Left cardiac atrium (tissue), 4 donors: ENCODE results near the gene STUM. TPM values are rescaled to one million over a fixed set of nuclear protein-coding genes. Genes with fewer than 3 reads are reported as not detected.
"Not testable (repeated sequence)": the region's sequence is repeated elsewhere in the genome, so short reads cannot be mapped to it uniquely, and the experiment has no call there.

Experiments
- ATAC-seq, 2 donors: fragments of 200-7000 bp; cut with Tn5 transposase; one replicate each; pipeline ENCODE4 v1.9.1; 2020; ENCODE audit warnings: mild to moderate bottlenecking in 2 of 2, moderate library complexity in 2 of 2
- DNase-seq: peaks from one replicate; pipeline ENCODE4 v3.0.0-alpha.2; 2020
- intact Hi-C, 2 donors: fragments of 100-400 bp; cut with DNase I; formaldehyde crosslinking; loops; one replicate each; pipeline versions ENCODE4 v1.14.1 to v1.15.1; 2022 to 2023
- long read RNA-seq: library from polyadenylated mRNA; unstranded; transcript quantifications from one replicate; pipeline ENCODE4 v2.0.0, GENCODE V29; 2021
- total RNA-seq, 2 donors: library from RNA; stranded (reverse); fragmentation: NEBNext Ultra II Directional; extraction: Animal tissue kit (Norgen Biotek cat#: 25700); gene quantifications; one replicate each; pipeline ENCODE4 v1.2.1, GENCODE V29; 2021
- donor health status: DM: no; HTN: yes; CAD: no.
- donor health status: DM: no; HTN: yes; CAD: no; lungs with severe emphysema.
- donor health status: DM: yes; HTN: yes; CAD: no.
- donor health status: Dilated cardiomyopathy.

The STUM gene
- total RNA-seq = 1 to 10 TPM in 1 of 2 donors, under 1 TPM in 1; 0.42 to 1.5 TPM
- long read RNA-seq, partial matches to known transcripts = 0 of 1 reads
- long read RNA-seq, other reads (novel, unspliced or antisense) = 1 of 1 reads

- intact Hi-C loops = no loop called here
- ATAC-seq (peak; percentile 77 to 81), DNase-seq (peak; percentile 44)
Observed at GRCh38 chr1:226548256-226549093, at the start of gene STUM. Gene STUM (plus strand): TSS chr1:226548764. CDS start chr1:226548905, 141 bp downstream.

- intact Hi-C loops = not testable (repeated sequence)
Observed at GRCh38 chr1:226499699-226500098, 48.9 kb upstream of the STUM start.

GRCh38 chr1:226506021-226506420 lies 42.5 kb upstream of the STUM start:
- intact Hi-C loops = no loop called here
- no peak for ATAC-seq
- DNase-seq = no peak

More at GRCh38 chr1:226499699-226500098, 48.9 kb upstream of the STUM start:
- DNase-seq, ATAC-seq: not testable (repeated sequence)

GRCh38 chr1:226506921-226507320 lies 41.6 kb upstream of the STUM start:
- intact Hi-C loops = no loop called here
- ATAC-seq = no peak

GRCh38 chr1:226510453-226510852 lies 38.1 kb upstream of the STUM start:
- intact Hi-C loops = no loop called here
- ATAC-seq (peak in 1 of 2 donors; percentile 87), DNase-seq (no peak)

More at GRCh38 chr1:226506921-226507320, 41.6 kb upstream of the STUM start:
- DNase-seq = no peak

- intact Hi-C loops = no loop called here
- ATAC-seq (no peak), DNase-seq (no peak)
Observed at GRCh38 chr1:226511296-226511695, 37.3 kb upstream of the STUM start.

GRCh38 chr1:226512076-226512728 lies 36.4 kb upstream of the STUM start:
- ATAC-seq (no peak), DNase-seq (no peak)
- intact Hi-C loops = no loop called here

- DNase-seq (no peak), ATAC-seq (no peak)
- intact Hi-C loops = no loop called here
Observed at GRCh38 chr1:226518375-226518774, 30.2 kb upstream of the STUM start.

- ATAC-seq = no peak
- intact Hi-C loops = no loop called here
- DNase-seq = no peak
Observed at GRCh38 chr1:226519135-226519534, 29.4 kb upstream of the STUM start.

- intact Hi-C loops = no loop called here
- ATAC-seq (peak; percentile 37 to 50), DNase-seq (no peak)
Observed at GRCh38 chr1:226519716-226520598, 28.6 kb upstream of the STUM start.

GRCh38 chr1:226520640-226521355 lies 27.8 kb upstream of the STUM start:
- no peak for ATAC-seq
- no peak for DNase-seq
- intact Hi-C loops = no loop called here

GRCh38 chr1:226523646-226524406 lies 24.7 kb upstream of the STUM start:
- DNase-seq = no peak
- ATAC-seq = no peak
- intact Hi-C loops = no loop called here

GRCh38 chr1:226524547-226524946 lies 24.0 kb upstream of the STUM start:
- intact Hi-C loops = no loop called here
- ATAC-seq (no peak), DNase-seq (no peak)

- ATAC-seq = no peak
- intact Hi-C loops = no loop called here
Observed at GRCh38 chr1:226525750-226526149, 22.8 kb upstream of the STUM start.

GRCh38 chr1:226526801-226527595 lies 21.6 kb upstream of the STUM start:
- intact Hi-C loops = no loop called here
- DNase-seq (peak; percentile 43), ATAC-seq (peak; percentile 66 to 67)

More at GRCh38 chr1:226525750-226526149, 22.8 kb upstream of the STUM start:
- DNase-seq = no peak

GRCh38 chr1:226529891-226530290 lies 18.7 kb upstream of the STUM start:
- DNase-seq (no peak), ATAC-seq (no peak)
- intact Hi-C loops = no loop called here

GRCh38 chr1:226530591-226530990 lies 18.0 kb upstream of the STUM start:
- DNase-seq (no peak), ATAC-seq (no peak)
- intact Hi-C loops = no loop called here
